GM12873 (cell line): ENCODE data around the gene OR10G3.

Experiments used
- TF ChIP-seq, protein P1 (sequence below): IDR thresholded peaks from 2 replicates; pipeline ENCODE4 v1.5.1; 2012; ENCODE audit warnings: low read depth, mild to moderate bottlenecking, moderate library complexity, low read length, control low read depth; ENCODE audit not compliant: insufficient read depth; ENCODE audit errors: missing control alignments

Gene OR10G3

DNA sequence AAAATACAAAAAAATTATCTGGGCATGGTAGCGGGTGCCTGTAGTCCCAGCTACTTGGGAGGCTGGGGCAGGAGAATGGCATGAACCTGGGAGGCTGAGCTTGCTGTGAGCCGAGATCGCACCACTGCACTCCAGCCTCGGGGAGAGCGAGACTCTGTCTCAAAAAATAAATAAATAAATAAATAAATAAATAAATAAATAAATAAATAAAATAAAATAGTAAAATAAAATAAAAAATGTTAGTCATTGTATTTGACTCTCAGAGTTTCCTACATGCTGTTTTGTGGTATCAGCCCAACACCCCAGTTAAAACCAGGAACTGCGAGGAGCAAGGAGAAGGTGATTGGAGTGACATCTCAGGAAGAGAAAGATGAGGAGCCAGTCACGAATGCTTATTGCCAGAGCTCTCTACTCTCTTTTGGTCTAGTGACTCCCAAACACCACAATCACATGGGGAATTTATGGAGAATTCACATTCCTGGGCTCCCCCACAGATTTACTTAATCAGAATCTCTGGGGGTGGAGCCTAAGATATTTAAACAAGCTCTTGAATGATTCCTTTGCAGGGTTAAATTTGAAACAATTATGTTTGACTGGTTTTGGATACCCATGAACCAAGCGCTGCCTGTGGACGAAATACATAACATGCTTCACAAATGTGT, 38.3 kb downstream of the OR10G3 start:
- TF ChIP-seq, protein P1, sequence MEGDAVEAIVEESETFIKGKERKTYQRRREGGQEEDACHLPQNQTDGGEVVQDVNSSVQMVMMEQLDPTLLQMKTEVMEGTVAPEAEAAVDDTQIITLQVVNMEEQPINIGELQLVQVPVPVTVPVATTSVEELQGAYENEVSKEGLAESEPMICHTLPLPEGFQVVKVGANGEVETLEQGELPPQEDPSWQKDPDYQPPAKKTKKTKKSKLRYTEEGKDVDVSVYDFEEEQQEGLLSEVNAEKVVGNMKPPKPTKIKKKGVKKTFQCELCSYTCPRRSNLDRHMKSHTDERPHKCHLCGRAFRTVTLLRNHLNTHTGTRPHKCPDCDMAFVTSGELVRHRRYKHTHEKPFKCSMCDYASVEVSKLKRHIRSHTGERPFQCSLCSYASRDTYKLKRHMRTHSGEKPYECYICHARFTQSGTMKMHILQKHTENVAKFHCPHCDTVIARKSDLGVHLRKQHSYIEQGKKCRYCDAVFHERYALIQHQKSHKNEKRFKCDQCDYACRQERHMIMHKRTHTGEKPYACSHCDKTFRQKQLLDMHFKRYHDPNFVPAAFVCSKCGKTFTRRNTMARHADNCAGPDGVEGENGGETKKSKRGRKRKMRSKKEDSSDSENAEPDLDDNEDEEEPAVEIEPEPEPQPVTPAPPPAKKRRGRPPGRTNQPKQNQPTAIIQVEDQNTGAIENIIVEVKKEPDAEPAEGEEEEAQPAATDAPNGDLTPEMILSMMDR, result no peak

DNA sequence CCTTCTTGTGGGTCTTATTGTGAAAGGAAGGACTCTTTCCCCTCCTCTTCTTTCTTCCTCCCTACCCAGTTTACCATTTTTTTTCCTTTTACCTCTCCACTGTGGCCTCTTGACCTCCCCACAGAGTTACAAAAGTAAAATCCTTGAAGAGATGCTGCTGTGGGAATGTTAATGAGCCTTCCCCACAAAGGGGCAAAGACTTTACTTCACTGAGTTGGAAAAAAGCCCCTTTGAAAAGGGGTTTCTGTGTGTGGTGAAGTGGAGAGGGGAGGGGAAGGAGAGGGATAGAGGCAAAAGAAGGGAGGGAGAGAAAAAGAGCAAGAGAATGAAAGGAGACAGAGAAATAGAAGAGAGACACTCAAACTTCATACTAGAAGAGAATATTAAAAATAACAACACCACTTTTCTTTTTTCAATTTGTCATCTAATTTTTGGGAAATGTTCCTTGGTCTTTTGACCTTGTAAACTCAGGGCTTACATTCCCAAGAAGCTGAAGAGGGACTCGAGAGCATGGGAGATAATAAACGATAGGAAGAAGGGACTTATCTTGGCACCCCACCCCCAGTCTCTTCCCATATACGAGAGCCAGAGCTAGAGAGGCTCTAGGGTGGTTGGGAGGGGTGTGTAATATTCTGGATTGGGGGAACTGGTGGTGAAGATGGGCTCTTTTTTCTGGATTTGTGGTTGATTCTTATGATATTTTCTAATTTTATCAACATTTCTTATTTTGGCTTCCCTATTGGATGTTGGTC, 40.5 kb downstream of the OR10G3 start:
- TF ChIP-seq, protein P1, result no peak

DNA sequence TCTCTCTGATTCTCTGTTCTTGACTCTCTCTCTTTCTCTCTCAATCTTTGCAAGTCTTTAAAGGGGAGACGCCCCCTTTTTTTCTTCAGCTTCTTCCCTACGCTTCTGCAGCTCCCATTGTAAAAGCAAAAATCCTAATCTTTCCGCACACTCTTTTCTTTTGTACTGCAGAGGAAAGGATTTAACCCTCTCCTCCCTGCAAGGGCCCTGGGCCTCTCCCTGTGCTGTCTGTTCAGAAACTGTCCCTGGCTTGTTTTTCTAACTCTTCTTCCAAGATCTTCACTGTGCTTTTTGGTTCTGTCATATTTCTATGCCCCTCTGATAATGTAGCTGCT, 42.8 kb downstream of the OR10G3 start:
- TF ChIP-seq, protein P1, result no peak

DNA sequence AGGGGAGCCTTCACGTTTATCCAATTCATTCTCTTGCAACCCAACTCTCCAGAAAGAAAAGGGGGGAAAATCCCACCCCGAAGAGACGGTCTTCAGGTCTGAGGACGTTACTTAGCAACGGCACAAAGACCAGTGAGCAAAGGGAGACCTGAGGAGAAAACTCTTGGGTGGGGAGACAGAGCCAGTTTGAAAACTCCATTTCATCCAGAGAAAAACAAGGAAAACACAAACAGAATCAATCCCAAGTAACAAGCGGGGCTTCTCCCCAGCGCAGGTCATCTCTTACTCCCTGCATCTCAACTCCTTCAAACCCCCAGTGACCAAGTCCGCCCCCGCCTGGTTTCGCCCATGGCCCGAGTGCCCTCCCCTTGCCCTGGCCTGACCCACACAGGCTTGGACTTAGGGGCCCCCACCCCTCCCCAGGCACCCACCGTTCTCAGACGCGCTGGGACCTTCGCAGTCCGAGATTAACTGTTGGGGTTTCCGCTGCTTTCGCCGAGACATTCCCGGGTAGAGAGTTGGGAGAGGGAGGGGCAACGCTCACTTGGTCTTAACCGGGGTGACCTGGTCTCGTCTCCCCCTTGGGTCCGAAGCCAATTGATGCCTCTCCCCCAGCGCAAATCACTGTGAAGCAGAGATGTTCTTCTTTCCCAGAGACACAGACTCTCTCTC, 43.3 kb downstream of the OR10G3 start:
- TF ChIP-seq, protein P1, result no peak

DNA sequence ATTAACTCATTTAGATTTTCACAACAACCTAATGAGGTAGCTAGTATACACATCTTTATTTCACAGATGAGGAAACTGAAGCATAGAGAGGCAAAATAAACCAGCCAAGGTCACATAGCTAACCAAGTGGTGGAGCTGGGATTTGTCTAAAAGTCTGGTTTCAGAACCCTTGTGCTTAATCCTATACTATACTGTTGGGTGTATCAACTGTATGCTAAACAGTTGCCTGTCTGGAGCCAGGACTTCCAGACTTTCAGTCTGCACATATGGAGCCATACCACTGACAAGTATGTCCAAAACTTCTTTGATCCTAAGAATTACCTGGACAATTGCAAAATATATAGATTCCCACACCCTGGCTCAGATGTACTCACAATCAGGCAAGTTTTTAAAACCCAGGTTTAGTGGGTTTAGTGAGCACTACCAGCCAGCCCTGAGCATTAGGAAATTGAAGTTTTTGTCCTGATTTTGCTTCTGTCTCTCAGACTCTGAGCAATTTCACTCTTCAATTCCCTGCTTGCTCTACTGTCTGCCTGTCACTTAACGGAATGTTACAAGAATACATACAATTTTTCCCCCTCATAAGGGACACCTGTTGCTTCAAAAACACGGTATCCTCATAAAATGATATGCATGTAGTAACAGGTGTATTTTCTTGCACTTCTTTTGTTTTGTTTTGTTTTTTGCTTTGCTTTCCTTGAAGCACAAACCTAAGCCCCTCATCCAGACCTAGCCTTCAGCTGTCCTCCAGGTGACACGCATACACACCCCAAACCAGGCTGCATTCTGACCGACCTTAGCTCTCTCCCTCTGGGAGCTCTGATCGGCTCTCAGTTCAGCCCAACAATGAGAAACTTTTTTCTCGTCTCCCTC, 44.1 kb downstream of the OR10G3 start:
- TF ChIP-seq, protein P1, result no peak

DNA sequence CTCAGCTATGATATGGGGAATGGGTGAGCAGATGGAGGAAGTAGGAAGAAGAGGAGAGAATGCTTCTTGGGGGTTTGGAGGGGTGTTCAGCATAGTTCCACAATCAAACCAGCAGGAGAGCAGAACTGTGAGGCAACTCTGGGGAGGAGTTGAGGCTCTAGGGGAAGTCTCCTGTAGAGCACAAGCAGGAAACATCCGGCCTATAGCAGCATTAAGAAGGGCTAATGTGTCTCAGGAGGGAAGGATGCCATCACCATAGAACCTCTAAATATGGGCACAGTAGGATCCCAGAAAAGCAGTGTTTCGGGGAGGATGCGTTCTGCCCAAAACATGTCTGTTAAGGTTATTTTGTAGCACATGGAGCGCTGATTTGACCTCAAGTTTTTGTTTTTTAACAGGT, 45.3 kb downstream of the OR10G3 start:
- TF ChIP-seq, protein P1, result peak; percentile 7
